ENCODE results near the gene GRIP1. TPM values are rescaled to one million over a fixed set of nuclear protein-coding genes. Genes with fewer than 3 reads are reported as not detected.
A peak's percentile ranks its signal among the peaks of the same experiment; 100 is the strongest.

The GRIP1 gene
- total RNA-seq, 4 donors from 2014 or later, result 0.18 to 2.1 (median 0.34) TPM

DNA sequence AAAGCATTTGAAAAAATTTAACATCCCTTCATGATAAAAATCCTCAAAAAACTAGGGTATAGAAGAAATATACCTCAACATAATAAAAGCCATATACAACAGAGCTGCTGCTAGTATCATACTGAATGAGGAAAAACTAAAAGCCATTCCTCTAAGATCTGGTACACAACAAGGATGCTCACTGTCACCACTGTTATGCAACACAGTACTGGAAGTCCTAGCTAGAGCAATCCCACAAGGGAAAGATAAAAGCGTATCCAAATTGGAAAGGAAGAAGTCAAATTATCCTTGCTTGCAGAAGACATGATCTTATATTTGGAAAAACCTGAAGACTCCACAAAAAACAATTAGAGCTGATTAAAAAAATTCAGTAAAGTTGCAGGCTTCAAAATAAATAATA lies 261.7 kb downstream of the GRIP1 start:
- DNase-seq (no peak), ATAC-seq (no peak)
- Histone ChIP-seq H3K4me1 (no peaks in the 10 kb centered on the region), H3K4me3 (no peak overlapping the region), H3K27me3 (no peaks in the 10 kb centered on the region), H3K9me3 (no peaks in the 10 kb centered on the region), H3K36me3 (no peaks in the 10 kb centered on the region), H3K27ac (no peak overlapping the region)
- intact Hi-C loops (cut with DNase I; ENCODE audit: low total_unique reads), result loop anchor here (10.0 kb wide), 1 partner anchor 272 kb away; no protein-coding TSS in a partner anchor
- TF ChIP-seq POLR2A (IDR thresholded peaks at IDR 0.05), result no peak
- TF ChIP-seq, protein P1, sequence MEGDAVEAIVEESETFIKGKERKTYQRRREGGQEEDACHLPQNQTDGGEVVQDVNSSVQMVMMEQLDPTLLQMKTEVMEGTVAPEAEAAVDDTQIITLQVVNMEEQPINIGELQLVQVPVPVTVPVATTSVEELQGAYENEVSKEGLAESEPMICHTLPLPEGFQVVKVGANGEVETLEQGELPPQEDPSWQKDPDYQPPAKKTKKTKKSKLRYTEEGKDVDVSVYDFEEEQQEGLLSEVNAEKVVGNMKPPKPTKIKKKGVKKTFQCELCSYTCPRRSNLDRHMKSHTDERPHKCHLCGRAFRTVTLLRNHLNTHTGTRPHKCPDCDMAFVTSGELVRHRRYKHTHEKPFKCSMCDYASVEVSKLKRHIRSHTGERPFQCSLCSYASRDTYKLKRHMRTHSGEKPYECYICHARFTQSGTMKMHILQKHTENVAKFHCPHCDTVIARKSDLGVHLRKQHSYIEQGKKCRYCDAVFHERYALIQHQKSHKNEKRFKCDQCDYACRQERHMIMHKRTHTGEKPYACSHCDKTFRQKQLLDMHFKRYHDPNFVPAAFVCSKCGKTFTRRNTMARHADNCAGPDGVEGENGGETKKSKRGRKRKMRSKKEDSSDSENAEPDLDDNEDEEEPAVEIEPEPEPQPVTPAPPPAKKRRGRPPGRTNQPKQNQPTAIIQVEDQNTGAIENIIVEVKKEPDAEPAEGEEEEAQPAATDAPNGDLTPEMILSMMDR (IDR thresholded peaks at IDR 0.05 in 4 of 5, conservative IDR thresholded peaks at IDR 0.05 in 1 of 5), result no peak
- in situ Hi-C loops (cut with MboI; ENCODE audit: low sequenced_read_pairs in 4 of 4), result loop anchor here in 2 of 4 donors (10.0 to 25.0 kb wide), 3 partner anchors 152 to 280 kb away; partner anchors contain the start of gene LLPH (in 1 of the 2)

DNA sequence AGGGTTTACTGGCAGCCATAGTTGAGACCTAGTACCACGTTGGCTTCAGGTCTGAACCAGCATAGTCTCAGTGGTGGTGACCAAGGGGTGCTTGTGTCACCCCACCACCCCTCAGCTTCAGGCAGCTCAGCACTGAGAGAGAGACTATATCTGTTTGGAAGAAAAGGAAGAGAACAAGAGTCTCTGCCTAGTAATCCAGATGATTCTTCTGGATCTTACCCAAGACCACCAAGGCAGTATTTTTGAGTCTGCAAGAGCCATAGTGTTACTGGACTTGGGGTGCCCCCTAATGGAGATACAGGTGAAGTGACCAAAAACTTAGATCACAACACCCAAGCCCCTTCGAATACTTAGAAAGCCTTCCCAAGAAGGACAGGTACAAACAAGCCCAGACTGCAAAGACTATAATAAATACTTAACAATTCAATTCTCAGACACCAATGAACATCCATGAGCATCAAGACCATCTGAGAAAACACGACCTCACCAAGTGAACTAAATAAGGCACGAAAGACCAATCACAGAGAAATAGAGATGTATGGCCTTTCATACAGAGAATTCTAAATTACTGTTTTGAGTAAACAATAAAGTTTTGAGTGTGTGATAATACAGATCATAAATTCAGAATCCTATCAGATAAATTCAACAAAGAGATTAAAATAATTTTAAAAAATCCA lies 269.5 kb downstream of the GRIP1 start:
- ATAC-seq, result no peak
- DNase-seq, result no peak
- H3K36me3 ChIP-seq, result no peaks in the 10 kb centered on the region
- no peaks in the 10 kb centered on the region for H3K9me3 ChIP-seq
- H3K27ac ChIP-seq, result no peak overlapping the region
- no peaks in the 10 kb centered on the region for H3K27me3 ChIP-seq
- no peaks in the 10 kb centered on the region for H3K4me1 ChIP-seq
- TF ChIP-seq, protein P1 (IDR thresholded peaks at IDR 0.05 in 4 of 5, conservative IDR thresholded peaks at IDR 0.05 in 1 of 5), result peak in 4 of 5 experiments; percentile 20 to 56 (median 35)
- TF ChIP-seq POLR2A (IDR thresholded peaks at IDR 0.05), result no peak
- H3K4me3 ChIP-seq, result no peak overlapping the region
- intact Hi-C loops (cut with DNase I; ENCODE audit: low total_unique reads), result no loop called here
- in situ Hi-C loops (cut with MboI; ENCODE audit: low sequenced_read_pairs in 4 of 4), result loop anchor here in 2 of 4 donors (25.0 kb wide), 2 partner anchors 147 to 272 kb away; partner anchors contain the start of gene LLPH (in 1 of the 2)

DNA sequence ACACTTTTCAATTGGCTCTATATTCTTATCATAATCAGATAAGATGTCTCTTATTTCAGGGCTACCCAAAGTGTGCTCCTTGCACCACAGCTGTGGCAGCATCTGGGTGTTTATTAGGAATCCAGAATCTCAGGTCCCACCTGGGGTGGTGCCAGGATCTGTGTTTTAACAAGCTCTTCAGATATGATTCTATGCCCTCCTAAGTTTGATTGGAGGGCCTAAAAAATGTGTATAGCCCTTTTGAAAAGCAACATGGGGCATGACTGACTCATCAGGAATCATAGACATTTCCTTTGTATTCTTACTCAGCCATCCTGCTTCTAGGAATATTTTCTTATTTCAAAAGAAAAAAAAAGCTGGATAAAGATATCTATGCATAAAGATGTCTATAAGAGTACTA lies 273.5 kb downstream of the GRIP1 start:
- H3K4me1 ChIP-seq, result no peaks in the 10 kb centered on the region
- H3K4me3 ChIP-seq, result no peak overlapping the region
- no peaks in the 10 kb centered on the region for H3K9me3 ChIP-seq
- in situ Hi-C loops (cut with MboI; ENCODE audit: low sequenced_read_pairs in 4 of 4), result loop anchor here in 2 of 4 donors (25.0 kb wide), 2 partner anchors 143 to 268 kb away; partner anchors contain the start of gene LLPH (in 1 of the 2)
- no peak overlapping the region for H3K27ac ChIP-seq
- intact Hi-C loops (cut with DNase I; ENCODE audit: low total_unique reads), result no loop called here
- H3K36me3 ChIP-seq, result no peaks in the 10 kb centered on the region
- no peak for ATAC-seq
- TF ChIP-seq POLR2A (IDR thresholded peaks at IDR 0.05), result no peak
- TF ChIP-seq, protein P1 (IDR thresholded peaks at IDR 0.05 in 4 of 5, conservative IDR thresholded peaks at IDR 0.05 in 1 of 5), result no peak
- H3K27me3 ChIP-seq, result no peaks in the 10 kb centered on the region
- no peak for DNase-seq

DNA sequence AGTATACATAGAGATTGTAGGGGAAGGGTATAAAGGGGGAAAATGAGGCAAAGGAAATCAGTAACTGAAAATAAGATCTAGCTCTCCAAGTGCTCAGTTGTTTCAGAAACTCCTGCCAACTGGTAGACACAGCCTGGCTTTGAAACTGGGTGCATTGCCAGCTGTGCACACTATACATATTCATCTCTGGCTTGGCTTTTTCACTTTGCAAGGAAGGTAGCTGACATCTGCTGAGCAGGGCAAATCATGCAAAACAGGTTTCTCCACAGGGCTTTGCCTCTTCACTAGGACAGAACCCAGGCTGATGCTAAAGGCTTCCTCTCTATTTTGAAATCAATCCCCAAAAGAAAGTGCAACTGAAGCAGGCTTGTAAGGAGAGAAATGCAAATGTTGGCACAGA lies 275.1 kb downstream of the GRIP1 start:
- ATAC-seq, result no peak
- in situ Hi-C loops (cut with MboI; ENCODE audit: low sequenced_read_pairs in 4 of 4), result loop anchor here in 2 of 4 donors (25.0 kb wide), 2 partner anchors 141 to 266 kb away; partner anchors contain the start of gene LLPH (in 1 of the 2)
- intact Hi-C loops (cut with DNase I; ENCODE audit: low total_unique reads), result no loop called here

More for the DNA sequence above, 275.1 kb downstream of the GRIP1 start:
- Histone ChIP-seq H3K9me3 (no peaks in the 10 kb centered on the region), H3K4me1 (no peaks in the 10 kb centered on the region), H3K27me3 (no peaks in the 10 kb centered on the region), H3K27ac (no peak overlapping the region), H3K4me3 (no peak overlapping the region), H3K36me3 (no peaks in the 10 kb centered on the region)
- TF ChIP-seq, protein P1 (IDR thresholded peaks at IDR 0.05 in 4 of 5, conservative IDR thresholded peaks at IDR 0.05 in 1 of 5), result no peak
- TF ChIP-seq POLR2A (IDR thresholded peaks at IDR 0.05), result no peak
- DNase-seq, result no peak
